Activated T-cell treated with anti-CD3 and anti-CD28 coated beads for 4 hours (primary cell): Measurements from ENCODE around the gene CDK6.

ENCODE experiments used
- DNase-seq: peaks from one replicate; pipeline ENCODE4 v3.0.0-alpha.2; 2020

CDK6 gene

DNA sequence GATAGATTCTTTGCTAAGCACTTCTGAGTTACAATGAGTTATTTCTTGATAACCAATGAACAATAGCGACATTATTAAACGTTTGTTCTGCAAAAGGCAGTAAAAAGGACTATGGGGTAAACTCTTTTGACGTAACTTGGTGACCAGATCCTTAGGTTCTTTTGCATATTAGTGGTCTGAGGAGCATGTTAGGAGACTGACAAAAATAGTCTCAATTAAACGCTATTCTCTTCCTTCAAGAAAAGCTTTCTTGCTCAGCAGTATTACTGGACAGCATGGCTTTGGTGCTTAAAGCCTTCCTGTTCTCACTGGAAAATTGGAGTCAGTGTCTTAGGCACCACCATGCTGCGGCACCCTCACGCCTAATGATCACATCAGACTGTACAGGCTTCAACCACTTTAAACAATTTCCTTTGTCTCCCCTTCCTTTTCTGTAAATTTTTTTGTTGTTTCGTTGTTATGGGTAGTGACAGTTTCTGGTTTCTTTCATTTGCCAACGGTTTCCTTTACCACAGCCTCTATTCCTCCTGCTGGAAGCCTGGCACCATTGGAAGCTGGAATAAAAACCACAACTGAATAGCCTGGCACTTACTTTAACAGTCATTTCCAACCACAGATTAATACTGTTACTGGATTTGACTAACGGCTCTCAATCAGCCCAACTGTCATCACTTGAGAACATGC lies 197.0 kb downstream of the CDK6 start:
- DNase-seq, result no peak

DNA sequence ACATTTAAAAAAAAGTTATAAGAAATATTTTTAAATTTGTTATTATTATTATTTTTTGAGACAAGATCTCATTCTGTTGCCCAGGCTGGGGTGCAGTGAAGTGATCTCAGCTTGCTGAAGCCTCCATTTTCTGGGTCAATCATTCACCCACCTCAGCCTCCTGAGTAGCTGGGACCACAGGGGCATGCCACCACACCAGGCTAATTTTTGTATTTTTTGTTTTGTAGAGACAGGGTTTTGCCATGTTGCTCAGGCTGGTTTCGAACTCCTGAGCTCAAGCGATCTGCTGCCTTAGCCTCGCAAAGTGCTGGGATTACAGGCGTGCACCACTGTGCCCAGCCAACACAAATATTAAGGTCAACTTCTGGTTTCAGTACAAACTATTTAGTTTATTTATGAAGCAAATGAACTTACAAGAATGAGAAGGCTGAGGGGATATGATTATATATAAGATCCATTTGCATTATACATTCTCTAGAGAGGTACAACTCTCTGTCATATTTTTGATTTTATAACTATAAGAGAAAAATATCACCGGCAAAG lies 200.3 kb downstream of the CDK6 start:
- DNase-seq, result no peak

DNA sequence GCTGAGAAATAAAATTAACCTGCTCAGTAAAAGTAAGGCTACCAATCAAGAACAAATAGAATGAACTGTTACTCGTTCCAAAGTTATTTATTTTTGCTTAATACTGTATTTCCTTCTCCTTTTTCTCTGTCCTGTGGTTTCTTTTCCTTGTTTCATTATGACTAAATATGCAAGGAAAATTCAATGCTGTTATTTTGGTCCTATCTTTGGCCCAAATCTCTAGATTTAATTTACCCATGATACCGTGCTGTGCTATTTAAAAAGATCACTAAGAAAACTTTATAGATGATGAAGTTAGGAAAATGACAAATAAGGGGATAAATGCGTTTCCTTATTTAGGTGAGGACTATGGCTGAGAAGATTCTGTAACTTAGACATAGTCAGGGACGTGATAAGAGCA lies 200.8 kb downstream of the CDK6 start:
- no peak for DNase-seq

DNA sequence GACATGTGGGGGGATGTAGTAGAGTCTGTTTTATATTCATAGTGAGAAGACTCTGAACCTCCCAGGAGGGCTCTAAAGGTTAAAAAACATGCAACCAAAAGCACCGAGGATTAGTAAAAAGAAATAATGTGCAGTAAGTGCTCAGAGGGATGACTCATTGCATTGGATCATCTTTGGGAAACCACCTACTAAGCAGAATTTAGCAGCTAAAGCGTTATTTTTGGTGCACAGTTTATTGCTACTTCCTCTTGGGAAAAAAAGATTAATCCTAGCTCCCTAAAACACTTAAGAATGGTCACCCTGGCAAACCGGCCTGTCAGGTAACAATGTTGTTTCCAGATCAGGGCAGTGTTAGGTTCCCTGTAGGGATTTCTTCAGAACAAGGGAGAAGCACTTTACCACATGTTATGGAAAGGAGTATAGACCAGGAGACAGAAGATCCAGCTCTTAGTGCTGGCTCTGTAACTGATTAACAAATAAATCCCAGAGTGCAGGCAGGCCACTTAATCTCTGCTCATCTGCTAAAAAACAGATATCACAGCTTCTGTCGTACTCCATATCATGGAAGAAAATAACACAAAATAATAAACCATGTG lies 201.4 kb downstream of the CDK6 start:
- no peak for DNase-seq

DNA sequence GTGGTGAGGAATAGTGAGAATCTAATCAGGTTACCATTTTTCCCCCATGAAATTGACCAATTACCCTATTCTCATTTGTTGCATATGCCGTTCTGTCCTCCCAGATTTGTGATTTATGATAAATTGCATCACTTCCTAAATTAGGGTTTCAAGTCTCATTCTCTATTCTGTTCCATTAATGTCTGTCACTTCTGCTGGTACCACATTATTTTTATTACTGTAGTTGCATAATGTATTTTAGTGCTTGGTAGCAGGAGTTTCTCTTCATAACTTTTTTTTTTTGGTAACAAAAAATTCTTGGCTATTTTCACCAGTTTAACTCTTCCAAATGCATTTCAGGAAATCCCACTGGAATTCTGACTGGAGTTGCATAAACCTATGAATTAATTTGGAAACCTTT lies 202.2 kb downstream of the CDK6 start:
- DNase-seq, result no peak

DNA sequence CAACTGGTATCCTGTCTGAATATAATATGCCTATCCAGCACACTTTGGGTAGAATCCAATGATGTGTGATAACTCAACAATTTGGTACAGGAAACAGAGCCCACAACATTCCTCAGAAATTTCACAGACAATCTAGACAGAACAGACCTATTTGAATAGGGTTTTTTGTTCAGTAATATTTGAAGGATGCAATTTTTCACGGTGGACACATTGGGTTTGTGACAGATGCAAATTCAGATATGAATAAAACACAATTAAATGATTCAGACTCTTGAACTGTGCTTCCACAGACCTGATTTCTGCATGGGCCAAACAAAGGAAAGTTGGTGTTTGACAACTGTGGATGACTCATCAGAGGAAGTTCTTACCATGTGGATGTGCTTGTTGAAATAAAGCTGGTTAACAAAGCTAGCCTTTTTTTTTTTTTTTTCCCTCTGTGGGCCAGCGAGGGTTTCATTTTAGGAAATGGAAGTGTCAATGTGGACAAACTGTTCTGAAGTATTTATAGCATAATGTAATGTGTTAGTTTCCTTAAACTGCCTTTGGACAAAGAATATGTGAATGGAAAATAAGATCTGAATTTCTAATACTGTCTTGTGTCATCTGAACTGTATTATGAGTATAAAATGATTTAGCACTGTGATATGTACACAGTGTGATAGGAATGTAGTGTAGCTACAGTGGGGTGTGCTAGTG lies 203.0 kb downstream of the CDK6 start:
- peak; percentile 19 for DNase-seq

DNA sequence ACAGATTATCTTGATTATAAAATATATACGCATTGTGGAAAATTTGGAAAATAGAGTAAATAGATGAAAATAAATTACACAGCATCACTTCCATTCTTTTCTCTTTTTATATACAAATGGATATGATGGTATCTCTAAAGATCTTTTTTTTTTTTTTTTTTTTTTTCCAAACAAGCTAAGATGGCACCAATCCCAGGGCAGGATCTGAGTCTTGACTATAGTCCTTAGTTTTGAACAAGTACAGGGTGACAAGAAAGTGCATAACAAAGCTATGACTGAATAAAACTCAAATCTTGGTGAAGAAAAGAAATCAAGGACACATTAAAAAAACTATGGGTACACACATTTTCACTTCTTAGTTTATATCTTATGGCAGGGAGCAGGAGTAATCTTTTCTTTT lies 203.6 kb downstream of the CDK6 start:
- DNase-seq, result no peak

DNA sequence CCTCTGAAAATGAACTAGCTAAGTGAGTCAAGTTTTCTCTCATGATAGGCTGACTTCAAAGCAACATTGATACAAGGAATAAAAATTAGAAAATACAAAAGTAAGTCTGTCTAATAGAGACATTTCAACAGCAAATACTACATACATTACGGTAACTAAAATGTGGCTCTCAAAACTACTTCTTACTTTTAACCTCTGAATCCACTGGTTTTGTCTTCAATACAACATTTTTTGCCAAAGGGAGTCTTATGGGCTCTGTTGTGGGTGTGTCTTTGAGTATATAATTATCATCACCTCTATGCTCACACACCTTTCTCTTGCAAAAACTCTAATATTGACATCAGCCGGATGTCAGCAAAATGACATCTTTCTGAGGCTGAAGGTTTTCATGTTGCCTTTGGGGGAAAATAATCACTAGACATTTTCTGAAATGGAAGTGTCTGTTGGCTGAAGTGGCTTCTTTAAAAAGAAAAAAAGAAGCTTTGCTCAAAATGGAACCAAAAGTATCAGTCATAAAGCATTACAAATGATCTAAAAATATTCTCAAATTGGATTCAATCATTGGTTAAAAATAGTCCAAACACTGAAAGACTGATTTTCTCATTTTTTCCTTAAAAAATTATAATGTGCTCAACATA lies 204.4 kb downstream of the CDK6 start:
- no peak for DNase-seq

DNA sequence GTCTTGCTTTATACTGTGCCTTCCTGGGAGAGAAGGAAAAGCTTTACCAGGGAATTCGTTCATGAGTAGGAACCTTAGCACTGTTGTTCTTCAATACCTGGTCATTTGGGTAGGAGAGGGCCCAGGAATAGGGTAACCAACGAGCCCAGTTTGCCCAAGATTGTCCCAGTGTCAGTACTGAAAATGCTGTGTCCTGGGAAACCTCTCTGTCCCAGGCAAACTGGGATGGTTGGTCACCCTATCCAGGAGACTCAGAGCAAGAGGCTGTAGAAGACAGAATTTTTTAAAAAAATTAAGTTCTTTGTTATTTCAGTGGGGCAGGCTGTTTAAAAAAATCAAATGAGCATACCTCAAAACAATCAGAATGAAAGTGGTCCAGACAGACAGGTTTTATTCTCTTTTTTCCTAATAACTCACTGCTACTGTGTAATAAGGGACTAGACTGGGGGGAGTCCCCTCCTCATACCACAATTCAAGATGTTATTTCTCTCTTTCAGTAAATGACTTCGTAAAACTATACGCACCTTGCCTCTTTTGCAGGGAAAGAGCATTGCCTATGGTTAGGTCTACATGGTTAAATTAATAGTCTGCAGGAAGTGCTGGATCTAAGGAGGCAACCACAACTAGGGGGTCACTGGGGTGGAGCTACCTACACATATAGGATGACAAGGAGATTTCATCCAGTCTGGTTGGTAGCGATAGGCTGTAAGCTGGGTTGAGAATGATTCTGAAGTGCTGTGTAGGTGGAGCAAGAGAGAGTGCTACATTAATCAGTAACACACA lies 205.1 kb downstream of the CDK6 start:
- DNase-seq, result no peak

DNA sequence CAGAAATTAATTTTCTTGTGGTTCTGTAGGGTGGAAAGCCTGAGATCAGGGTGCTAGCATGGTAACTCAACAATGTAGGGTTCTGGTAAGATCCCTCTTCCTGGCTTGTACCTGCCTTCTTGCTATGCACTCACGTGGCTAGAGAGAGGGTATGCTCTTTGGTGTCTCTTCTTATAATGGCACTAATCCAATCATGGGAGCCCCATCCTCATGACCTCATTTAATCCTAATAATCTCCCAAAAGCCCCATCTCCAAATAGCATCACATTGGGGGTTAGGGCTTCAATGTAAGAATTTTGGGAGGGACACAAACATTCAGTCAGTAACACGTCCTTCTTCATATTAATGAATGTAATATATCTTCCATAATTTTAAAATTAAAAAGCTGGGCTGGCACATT lies 206.6 kb downstream of the CDK6 start:
- no peak for DNase-seq

DNA sequence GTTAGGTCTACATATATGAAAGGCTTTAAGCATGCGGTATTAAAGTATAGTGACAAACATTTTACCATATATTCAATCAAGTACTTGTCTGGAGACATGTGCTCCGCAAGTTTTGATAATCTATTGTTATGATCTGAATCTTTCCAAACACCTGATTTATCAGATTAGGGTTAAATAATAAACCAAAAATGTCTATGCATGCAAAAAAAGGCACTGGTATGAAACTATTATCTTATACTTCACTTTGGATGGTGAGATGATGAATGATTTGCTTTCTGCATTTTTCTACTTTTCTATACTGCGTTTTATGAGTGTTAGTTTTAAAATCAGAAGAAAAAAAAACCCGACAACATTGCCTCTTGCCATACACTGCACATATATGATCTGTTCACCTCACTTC lies 208.4 kb downstream of the CDK6 start:
- no peak for DNase-seq

DNA sequence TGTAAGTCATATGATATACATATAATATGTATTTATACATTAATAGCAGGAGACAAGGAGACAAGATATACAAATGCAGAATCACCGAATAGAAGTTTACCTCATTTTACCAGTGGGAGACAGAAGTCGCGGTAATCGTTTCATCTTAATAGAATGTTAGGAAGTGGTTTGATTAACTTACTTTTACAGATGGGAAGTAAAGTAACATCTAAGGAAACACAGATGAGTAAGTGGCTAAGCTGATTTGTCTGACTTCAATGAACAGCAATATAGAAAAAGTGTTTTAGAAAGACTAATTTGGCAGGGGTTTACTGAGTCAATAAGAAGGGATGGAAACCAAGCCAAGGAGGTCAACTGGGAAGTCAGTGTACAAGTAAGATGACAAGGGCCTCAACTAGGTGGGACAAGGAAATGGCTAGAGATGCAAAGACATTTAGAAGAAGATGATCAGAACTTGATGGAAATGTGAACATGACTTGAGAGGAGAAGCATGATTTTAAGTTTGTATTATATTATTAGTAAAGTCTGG lies 210.0 kb downstream of the CDK6 start:
- no peak for DNase-seq

DNA sequence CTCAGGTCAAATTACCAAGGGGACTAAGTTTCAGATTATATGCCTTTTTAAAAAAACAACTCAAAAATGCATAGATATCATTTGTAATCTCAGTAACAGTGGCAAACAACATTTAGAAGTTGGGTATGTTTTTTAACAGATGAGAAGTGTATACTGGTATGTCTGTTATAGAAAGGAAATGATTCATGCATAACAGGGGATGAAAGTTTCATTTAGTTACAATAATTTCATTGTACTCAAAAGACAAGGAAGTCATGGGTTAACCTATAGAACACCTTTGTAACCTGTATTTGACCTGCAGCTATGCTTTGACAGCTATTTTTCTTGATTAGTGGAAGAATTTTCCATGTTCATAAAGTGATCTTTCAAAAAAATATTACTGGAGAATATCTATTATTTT lies 210.8 kb downstream of the CDK6 start:
- DNase-seq, result no peak

DNA sequence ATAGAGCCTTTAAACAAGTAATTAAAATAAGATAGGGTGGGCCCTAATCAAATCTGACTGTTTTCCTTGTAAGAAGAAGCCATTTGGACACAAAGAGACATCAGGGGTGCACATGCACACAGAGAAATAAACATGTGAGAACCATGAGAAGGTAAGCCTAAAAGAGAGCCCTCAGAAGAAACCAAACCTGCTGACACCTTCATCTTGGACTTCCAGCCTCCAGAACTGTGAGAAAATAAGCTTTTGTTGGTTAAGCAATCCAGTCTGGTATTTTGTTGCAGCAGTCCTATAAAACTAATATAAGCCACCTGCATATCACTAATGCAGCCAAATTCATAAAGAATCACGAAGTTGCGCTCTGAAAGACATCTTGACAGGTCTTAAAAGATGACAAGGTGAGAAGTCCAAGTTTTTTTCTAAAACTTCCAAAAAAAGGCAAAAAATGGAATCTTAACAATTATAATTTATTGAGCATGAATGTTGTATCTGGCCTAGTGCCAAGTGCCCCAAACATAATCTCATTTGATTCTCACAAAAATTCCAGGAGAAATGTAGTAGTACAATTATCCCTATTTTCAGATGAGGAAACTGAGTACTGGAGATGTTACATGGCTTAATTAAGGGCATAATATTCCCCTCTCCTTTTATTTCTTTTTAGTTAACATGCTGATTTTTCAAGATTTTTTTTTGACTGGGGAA lies 211.9 kb downstream of the CDK6 start:
- no peak for DNase-seq

DNA sequence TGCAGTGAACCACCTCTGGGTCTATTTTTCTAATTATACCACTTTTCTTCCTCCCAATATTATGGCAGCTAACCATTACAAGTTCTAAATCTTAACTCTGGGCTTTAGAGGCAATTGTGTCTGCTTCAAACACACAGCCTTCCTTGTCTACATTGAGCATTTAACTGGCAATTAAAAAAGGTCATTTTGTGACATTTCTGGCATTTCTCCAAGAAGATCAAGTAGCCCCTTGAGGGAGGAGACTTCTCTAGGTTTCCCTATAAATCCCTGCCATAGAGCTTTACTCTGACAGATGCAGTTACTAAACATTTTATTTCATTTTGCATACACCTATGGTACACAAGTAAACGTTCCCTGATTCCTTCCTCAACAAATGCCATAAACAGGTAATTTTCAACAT lies 212.8 kb downstream of the CDK6 start:
- no peak for DNase-seq

DNA sequence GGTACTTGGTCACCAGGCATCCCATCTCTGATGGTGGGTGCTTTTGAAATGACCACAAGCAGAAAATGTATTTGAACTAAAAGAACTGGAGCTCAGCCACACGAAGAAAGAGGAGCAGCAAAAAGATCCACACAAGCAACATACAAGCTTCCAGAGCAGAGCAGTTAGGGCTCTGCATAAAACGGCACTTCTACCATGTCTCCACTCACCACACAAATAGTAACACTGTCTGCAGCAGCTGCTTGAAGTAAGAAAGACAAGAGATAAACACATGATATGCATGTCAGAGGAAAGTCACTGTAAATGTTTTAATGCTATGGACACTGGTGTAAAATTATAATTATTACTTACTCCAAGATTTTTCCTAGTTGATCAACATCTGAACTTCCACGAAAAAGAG lies 213.7 kb downstream of the CDK6 start:
- DNase-seq, result no peak

DNA sequence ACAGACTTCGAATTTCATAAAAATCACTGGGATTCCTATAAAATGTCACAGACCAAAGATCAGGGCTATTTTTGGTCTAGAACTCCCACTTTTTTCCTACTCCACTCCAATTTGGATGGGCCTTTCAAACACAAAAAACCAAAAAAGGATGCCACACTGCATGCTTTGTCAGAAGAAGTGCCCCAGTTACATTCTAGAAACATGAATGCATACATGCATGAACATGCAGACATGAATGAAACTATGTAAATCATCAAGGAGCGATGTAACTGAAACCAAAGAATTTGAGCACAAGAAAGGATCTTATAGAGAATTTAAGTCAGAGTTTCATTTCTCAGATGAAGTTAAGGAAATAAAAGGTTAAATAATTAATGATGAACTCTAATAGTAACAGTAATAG lies 214.3 kb downstream of the CDK6 start:
- DNase-seq, result no peak

DNA sequence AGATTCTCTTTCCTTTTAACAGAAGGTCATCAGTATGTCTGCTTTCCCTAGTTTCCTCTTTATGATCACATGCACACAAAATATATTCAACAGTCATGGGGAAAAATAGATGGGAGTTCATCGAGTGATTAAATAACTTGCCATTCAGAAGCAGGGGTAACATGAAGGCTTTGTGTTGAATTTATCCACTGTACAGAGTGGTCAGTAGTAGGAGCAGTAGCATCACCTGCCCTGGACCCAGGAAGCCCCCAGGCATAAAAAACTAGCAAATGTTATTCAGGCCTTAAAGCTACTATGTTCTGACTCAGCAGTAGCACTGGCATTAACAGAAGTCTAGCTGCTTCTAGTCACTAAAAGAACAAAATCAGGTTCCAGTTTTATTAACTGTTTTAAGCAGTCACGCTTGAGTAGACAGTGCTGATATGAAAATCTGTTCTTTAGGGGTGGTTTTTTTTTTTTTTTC lies 214.8 kb downstream of the CDK6 start:
- DNase-seq, result no peak

DNA sequence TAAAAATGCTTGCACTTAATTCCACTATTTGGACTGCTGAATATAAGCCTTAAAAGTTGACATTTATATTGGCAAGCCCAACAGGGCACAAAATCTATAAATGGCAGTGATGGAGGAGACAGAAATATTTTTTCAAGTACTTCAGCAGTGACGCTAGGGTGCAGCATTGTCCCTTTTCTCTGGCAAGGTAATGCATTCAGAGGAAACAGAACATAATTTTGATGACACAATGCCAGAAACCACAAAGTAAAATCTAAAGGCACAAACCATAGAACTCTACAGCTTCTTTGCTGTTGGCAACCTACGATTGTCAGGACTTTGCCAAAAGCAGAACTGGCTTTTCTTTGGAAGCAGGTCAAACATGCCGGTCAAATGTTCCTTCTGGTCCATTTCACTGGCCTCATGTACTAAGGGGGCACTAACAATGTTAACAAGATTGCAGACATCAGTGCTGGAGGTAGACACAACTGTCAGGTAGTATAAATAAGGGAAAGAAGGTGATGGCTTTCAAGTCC lies 215.3 kb downstream of the CDK6 start:
- DNase-seq, result peak; percentile 68

DNA sequence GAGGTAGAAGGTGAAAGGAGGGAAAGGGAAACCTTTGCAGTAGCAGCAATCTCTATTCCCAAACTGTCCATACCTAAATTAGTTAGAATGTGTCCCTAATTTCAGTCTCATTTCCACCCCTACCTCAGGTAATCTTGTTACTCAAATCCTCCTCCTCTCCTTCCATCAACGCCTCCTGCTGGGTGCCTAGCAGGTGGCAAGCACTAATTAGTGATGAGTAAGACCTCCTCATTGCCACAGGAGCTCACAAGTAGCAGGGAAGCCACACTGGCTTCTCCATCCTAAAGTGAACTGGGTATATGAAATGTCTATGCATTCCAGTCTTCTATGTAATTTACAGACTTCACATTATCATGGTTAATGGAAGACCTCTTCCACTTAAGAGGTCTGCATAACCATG lies 220.5 kb downstream of the CDK6 start:
- DNase-seq, result no peak

DNA sequence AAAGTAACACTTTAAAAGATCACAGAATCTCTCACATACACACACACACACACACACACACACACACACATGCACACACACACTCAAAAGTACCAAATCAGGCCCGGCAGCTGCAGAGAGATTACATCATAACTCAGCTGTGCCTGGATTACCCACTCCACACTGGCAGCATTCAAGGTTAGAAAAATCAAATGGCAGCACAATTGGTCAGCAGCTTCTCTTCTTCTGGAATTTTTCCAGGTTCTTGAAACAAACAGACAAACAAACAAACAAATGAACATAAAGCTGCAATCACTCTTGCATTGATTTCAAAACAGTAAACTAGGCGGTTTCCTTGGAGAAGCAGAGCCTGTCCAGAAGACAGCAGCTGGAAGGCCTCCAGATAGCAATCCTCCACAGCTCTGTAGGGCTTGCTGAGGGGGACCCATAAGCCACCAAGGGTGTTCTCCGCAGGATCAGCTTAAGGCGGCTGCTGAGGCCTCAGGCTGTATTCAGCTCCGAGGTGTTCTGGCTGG lies 221.7 kb downstream of the CDK6 start:
- DNase-seq, result no peak
